SIG-M5 treated with dmso at 0.1 percent for 504 hours (cell line): ENCODE measurements around the gene AUNIP.

Source experiments
- DNase-seq: peaks from one replicate; lab custom pipeline; 2025; ENCODE audit not compliant: unreplicated experiment; lab: John Stamatoyannopoulos, UW

Gene AUNIP

DNA sequence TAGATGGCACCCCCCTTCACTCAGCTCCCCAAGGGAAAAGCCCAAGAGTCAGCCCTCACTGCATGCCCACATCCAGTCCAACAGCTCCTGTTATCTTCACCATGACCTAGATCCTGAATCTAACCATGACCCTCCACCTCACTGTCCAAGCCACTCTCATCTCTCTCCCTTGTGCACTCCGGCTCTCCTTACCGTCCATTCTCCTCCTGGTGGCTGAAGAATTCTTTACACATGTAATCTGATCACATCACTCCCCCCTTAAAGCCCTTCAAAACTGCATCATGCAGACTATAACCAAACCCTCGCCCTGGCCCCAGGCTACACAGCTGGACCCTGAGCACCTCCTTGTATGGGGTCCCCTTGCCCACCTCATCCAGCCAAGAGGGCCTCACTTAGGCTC is 30.2 kb upstream of the AUNIP start:
- no peak for DNase-seq

DNA sequence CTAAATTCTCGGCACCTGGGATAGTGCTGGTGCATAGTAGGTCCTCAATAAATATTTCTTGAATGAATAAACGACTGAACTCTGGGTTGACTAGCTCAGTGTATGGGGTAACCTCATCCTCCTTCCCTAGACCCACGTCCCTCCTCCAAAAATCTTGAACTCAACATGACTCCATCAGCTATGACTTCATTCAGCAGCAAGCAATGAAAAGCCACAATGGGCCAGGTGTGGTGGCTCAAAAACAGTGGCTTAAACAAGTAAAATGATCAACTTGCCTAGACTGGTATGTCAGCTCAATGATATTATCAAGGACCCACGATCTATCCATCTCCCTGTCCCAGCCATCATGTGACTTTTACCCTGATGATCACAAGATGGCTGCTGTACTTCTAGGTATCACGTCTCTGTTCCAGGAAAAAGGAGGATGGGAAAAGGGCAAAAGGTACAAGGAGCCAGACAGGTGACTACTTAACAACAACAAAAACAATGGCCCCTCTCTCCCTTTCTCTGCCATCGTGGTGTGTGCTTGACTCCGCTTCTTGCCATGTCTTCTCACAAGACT is 29.2 kb upstream of the AUNIP start:
- DNase-seq, result no peak

DNA sequence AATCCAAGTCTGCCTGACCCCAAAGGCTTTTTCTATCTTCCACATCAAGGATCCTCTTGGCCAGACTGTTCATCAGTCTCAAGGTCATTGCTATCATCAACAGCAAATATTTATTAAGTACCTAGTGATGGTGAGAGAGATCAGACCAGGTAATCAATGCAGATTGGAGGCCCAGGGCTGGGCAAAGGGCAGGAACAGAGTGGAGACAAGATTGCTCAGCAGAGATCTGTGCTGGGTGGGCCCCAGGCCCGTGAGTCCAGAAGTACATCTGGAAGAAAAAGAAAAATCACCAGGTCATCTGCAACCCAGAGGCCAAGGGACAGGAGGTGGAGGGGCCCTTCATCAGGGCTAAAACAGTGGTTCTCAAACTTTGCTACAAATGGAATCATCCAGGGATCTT is 26.3 kb upstream of the AUNIP start:
- DNase-seq, result no peak

DNA sequence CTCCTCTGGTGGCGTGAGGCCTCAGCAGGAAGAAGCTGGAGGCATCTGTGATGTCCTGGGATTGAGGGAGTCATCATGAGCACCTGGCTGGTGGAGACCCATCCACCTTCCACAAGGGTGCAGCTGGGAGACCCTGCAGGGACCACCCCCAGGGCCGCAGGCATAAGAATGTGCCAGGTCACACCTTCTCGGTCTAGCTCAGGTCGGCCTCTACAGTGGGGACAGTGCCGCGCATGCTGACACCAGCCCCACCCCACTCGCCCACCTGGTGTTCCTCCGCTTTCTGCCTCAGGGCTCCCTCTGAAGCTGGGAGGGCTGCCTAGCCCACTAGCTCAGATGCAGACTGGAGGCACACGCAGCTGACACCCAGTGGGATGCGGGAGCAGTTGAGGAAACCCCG is 22.0 kb upstream of the AUNIP start:
- no peak for DNase-seq

DNA sequence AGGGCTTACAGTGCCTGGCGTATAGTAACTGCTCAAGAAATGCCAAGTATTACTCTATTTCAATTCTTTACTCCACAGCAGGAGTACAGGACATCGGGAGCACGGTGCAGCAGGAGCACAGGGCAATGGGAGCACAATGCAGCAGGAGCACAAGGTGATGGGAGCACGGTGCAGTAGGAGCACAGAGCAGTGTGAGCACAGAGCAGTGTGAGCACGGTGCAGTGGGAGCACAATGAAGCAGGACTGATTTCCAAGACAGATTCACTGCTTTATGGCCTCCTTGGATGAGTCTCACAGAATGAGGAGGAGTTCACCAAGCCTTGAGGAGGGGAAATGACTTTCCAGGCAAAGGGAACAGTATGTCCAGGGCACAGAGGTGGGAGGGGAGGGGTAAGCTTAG is 21.3 kb upstream of the AUNIP start:
- no peak for DNase-seq

DNA sequence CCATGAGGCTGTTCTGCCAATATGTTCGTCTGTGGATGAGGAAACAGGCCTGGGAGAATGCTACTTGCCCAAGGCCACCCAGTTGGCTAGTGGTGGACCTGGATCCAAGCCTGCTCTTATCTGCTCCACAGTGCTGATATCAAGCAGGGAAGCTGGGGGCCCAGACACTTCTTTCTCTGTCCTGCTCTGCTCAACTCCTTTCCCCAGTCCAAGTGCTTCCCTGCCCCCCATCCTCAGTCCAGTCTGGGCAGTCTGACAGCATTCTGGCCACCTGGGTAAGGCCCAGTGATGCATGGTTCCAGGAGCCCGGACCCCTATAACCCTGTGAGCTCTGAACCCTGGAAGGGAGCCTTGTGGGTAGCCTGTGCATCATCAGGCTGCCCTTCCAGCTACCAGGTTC is 20.4 kb upstream of the AUNIP start:
- DNase-seq, result no peak

DNA sequence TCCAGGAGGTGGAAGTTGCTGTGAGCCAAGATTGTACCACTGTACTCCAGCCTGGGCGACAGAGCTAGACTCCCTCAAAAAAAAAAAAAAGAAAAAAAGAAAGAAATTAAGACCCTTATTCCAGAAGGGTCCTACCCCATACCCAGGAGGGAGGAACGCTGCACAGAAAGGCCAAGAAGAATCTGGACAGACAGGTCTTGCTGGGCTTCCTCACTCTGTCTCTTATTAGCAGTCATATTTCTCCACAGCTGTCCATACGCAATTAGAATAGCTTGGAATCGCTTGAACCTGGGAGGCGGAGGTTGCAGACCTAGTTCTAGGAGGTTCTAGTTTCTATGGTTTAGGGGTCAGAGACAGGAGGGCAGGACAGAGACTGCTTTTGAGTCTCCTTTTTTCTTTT is 19.4 kb upstream of the AUNIP start:
- no peak for DNase-seq

DNA sequence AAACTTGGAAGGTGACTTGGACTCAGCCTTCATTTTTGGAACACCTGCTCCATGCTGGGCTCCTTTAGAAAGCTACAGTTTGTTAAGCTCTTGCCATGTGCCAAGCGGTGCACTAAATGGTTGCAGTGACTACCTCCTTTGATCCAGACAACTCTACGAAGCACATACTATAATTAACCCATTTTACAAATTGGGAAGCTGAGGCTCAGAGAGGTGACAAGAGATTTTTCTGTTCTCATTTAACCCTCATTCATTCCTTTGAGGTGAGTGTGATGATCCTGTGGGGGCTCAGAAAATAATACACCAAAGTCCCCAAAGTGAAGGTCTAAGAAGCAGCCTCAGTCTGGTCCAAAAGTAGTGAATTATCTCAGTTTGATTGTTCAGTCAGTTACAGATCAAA is 17.9 kb upstream of the AUNIP start:
- DNase-seq, result no peak

DNA sequence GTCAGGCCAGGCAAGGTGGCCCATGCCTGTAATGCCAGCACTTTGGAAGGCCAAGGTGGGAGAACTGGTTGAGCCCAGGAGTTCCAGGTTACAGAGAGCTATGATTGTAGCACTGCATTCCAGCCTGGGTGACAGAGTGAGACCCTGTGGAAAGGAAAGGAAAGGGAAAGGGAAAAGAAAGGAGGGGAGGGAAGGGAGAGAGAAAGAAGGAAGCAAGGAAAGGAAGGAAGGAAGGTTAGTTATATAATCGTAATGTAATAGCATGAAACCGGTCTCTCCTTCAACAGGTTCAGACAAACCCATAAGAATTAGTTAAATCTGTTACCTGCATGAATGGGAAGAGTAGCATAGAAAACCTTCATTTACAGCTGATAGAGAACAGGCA is 17.4 kb upstream of the AUNIP start:
- no peak for DNase-seq

DNA sequence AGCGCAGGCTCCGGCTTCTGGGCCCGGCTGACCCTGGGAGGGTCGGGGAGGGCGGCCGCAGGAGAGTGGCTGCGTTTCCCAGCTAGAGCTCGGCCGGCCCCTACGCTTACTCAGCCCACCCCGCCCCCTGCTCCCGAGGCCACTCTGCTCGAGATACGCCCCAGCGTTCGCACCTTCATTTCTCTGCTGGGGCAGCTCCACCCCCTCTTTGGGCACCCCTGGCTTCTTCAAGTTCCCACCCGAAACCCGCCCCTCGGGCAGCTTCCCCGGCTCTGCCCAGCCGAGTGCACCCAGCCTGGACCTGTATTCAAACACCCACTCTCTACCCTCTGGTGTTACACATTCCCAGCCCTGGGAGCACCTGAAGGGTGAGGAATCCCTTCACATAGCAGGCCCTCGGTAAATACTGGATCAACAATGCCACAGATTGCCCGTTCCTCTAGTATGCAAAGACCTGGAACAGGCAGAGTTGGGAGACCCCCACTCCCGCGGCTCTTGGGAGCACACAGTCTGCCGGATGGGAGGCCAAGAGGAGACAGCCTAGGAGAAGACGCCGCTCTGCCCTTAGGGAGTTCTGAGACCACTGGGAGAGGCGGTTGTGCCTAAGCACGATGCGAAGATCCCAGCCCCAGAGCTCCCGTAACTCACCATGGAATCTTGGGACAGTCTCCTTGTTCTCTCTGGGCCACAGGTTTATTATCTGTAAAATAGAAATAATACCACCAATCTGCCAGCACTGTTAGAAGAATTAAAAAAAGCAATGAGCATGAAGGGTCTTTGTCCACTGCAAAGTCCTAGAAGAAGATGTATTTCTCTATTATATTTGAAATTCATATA is 16.8 kb upstream of the AUNIP start:
- no peak for DNase-seq

DNA sequence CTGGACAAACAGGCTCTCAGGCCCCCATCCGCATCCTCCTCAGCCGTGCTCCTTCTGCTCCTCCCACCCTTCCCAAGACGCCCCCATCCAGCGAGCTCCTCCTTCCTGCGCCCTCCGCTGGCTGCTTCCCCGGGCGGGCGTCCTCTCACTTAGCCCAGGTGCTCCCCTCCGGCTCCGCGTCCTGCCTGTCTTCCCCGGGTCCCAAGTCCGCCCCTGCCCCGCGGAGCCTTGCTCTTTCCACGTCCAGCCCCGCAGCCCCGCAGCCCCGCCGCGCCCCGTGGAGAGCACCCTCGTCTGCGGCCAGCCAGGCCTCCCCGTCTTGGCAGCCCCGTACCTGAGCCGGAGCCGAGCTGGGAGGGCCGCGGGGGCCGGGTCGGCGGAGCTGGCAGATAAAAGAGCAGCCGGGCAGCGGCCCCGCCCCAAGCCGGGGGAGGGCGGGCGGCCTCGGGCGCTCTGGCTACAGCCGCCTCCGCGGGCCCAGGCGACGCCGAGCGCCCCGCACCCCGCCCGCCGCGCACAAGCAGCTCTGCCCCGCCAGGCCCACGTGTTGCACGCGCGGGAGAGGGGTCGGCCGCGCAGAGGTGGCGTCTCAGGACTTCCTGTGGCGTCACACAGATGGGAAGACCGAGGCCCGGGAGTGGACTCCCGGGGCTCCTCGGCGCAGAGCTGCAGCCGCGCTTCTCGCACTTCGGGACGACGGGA is 16.0 kb upstream of the AUNIP start, which contains the start of gene PAQR7:
TSS of gene PAQR7 (minus strand) at position 555 of the 702 bp plus-strand sequence. CDS start 11,869 bp downstream, outside the sequence.
- peak; percentile 29 for DNase-seq

DNA sequence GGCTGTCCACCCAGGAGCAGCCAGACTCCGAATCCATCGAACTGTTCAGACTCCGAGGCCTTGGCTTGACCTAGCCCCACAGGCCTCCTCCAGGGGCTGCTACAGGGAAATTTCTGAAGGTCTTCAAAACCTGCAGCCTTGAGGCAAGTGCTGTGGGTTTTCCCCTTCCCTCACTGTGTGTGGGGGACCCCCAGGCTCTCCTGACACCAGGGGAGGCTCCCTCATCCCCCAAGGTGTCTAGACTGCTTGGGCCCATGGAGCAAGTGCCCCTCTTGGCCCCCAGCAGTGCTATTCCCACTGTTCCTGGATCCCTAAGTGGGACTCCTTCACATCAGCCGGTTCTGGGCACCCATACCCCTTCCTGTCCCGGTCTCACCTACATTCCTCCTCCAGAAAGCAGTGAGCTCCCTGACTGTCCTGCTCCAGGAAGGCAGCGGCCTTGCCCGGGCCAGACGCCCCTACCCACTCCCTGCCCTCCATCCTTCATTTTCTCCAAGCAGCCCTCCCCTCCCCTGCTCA is 15.4 kb upstream of the AUNIP start:
- DNase-seq, result no peak

DNA sequence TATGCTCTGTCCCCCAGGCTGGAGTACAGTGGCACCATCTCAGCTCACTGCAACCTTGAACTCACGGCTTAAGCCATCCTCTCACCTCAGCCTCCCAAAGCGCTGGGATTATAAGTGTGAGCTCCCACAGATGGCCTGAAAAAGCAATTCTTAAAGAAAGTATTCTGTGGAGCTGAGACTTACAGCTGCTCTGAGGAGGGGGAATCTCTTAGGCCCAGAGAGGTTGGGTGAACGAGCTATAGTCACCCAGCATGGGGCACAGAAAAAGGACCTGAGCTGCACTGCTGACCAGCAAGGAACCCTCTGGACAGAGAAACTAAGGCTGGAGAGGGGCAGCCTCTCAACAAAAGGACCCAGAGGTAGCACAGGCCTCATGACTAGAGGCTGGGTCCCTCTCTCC is 15.0 kb upstream of the AUNIP start:
- DNase-seq, result no peak

DNA sequence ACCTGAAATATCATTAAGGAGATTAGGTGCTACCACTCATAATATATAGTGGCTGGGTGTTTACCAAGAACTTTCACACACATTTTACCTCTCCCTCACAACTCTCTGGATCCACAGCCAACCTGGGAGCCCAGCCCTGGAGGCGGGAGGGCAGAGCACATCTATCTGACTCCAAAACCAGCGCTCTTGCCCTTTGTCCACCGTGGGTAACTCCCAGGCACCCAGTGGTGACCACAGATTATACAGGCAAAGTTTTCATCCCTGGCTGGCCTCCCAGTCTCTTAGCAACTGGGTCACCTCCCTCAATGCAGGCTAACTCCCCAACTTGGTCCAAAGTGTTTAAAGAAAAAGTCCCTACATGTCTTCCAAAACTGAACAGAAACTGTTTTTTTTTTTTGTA is 13.9 kb upstream of the AUNIP start:
- no peak for DNase-seq

DNA sequence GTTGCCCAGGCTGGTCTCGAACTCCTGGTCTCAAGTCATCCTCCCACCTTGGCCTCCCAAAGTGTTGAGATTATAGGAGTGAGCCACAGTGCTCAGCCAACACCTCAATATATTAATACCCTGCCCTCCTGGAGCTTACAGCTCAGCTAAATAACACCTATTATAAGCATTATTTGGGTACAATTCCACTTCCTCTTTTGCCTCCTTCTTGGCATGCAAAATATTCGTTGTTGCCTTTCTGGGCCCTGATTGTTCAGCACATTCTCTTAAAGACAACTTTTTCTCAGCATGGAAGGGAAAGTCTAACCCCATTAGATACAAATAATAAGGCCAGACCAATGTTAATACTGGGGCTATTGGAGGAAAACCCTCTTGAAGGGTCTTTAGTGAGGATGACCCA is 13.5 kb upstream of the AUNIP start:
- no peak for DNase-seq

DNA sequence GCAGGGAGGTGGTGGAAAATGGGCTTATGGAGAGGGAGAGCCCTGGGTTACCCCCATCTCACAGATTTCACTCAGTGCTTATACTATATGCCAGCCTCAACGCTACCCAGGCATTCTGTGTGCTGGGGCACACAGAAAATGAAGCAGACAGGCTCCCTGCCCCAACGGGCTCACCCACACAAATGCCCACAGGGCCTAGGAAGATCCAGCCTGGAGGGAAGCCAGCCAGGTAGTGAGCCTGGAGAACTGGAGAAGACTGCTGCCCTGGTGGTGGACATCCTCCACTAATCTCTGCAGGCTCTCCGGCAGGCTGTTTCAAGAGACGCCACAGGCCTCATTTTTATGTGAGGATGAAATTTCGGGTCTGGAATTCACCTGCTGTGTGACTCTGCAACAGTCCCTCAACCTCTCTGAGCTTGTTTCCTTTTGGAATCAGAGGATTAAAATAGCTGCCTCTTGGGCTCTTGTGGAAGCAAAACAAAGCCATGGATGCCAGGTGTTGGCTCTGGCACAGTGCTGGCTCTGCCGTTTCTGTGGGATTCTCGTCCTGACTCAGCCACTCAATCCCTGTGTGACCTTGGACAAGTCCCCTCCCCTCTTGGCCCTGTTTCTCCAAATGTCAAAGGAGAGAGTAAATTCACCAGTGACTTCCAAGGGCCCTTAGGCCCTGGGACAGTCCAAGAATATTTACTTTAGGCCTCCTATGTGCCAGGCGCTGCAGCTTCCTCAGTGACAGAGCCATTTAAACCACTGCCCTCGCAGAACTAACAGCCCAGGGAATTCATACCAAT is 12.6 kb upstream of the AUNIP start:
- DNase-seq, result no peak

DNA sequence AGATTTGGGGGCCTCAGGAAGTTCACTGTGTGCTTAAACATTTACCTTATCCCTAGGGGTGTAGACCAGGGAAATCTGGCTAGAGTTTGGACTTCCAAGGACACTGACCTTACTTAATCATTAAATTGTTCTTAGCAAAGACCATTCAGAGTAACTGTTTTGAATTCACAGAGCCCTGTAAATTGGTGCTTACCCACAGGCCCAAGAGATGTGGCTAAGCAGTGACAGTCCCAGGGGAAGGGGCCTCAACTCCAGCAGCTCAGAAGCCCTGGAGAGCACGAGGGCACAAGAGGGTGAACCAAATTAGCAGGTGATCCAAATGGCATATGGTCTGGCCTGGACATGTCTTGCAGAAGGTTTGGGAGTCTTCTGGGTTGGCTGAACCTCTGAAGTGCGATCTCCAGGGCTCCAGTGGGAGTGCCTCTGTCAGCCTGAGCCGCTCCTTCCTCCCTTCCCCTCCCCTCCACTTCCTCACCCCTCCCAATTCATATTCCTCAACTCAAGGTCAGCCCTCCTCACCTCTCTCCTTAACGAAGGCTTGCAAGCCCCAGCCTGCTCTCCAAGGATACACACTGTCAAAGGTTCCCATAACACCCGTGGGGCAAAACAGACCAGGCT is 11.9 kb upstream of the AUNIP start:
- no peak for DNase-seq

DNA sequence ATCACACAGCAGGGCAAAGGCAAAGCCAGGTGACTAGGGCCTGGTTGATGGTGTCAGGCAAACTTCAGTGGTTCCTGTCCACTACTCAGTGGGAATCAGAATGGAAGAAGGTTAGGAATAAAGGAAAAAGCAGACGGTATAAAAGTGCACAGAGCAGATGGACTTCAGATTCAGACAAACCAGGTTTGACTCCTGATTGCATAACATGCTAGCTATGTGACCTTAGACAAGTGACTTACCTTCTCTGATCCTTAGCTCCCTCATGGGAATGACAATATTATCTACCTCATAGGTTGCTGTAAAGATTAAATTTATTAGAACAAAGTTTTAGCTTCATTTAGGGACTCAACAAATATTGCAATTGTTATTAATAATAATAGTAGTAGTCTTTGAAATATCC is 11.4 kb upstream of the AUNIP start:
- DNase-seq, result no peak

DNA sequence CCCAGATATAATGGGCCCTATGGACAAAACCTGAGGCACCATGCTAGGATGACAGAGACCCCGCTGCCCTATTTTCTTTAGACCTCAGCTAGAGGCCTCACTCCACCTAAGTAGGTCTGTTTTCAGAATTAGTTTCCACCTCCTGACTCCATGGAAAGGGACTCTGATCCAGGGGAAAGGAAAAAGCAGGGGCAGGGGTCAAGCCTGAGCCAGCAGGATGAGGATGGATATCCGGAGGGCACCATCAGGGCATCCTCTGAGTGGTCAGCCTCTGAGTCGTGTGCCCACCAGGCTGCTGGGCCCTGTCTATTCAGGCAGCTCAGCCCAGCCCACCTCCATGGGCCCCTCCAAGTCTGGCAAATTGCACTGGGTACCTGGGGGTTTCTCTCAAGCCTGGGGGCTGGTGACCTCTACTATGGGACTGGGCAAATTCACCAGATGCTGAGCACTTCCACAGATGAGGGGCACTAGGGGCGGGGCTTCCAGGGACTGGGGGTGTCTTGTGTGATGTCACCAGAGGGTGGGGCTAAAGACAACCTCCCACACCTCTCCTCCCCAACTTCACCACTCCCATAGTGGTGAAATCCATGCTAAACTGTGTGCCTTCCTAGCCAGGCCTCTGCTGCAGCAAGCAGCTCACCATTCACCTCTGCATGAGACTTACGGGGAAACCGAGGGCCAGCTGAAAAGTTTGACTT is 10.8 kb upstream of the AUNIP start:
- DNase-seq, result peak; percentile 10
